HG03520 (cell line): ENCODE measurements around the gene CBLC.
A peak's percentile ranks its signal among the peaks of the same experiment; 100 is the strongest.

Source experiments
- ATAC-seq: cut with Tn5 transposase; IDR thresholded peaks from one replicate; pipeline ENCODE4 v1.9.1; 2021; ENCODE audit warnings: mild to moderate bottlenecking, moderate library complexity; ENCODE audit not compliant: unreplicated experiment

CBLC gene

DNA sequence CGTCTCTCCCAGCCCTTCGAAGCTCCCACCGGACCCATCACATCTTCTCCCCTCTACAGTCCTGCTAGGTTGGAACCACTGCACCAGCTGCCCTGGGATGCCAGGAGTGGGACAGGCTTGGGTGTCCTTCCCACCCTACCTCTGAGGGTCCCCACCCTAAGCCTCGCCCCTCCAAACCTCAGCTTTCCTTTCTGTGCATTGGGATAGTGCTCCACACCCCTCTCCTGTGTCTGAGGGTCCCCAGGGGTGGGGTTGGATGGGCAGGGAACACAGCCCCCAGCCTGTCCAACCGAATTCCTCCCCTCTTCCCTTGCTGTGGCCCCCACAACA lies 31.1 kb upstream of the CBLC start:
- ATAC-seq: no peak

DNA sequence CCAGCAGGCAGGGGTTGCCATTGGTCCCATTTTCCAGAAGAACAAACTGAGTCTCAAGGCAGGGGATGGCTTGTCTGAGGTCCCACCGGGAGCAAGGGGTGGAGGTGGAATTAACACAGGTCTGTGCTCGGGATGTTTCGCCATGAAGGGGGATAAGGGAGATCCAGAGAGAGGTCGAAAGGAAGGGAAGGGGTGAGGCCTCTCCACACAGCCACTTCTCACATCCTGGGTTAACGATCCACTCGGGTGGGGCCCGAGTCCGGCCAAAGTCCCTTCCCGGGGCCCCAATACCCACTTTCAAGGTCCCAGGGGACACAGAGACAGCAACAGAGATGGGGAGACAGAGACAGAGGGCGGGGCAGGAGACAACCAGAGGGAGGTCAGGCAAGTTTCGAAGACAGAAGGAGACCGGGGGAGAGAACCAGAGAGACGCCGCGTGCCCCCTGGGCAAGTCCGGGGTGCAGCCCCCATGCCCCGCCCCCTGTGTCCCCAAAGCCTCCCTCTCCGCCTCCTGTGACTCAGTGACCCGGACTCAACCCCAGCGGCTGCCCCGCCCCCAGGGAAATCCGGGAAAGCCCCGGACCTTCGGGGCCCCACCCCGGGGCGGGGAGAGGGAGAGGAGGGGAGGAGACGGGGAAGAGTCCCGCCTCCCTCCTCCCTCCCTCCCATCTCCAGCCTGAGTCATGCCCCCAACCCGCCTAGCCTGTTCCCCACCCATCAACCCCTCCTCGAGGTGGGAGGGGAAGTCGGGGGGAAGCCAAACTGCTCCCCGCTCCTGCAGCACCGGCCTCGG lies 30.5 kb upstream of the CBLC start:
- ATAC-seq: no peak

DNA sequence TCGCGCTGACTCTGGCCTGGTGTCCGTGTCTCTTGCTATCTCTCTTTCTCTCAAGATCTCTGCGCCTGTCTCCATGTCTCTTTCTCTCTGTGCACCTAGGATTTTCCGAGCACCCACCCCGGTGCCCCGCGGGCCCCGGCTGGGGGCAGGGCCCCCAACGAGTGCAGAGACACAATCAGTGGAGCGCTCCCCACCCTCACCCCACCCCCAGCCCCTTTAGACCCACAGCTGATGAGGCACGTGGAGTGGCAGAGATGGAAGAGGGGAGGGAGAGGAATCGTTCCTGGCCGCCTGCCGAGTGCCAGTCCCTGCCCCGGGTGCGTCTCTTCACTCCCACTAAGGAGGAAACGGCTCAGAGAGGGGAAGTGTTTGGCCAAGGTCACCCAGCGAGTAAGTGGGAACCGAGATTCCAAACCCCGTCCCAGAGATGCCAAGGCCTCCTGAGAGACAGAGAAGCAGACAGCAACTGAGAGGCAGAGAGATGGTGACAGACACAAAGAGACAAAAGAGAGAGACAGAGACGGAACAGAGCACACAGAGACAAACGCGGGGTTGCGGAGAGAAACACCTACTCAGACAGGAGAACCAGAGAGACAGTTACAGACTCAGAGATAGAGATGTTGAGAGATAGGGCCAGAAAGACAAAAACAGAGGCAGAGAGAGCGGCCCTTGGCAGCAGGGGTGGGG lies 29.8 kb upstream of the CBLC start:
- ATAC-seq: peak; percentile 12

DNA sequence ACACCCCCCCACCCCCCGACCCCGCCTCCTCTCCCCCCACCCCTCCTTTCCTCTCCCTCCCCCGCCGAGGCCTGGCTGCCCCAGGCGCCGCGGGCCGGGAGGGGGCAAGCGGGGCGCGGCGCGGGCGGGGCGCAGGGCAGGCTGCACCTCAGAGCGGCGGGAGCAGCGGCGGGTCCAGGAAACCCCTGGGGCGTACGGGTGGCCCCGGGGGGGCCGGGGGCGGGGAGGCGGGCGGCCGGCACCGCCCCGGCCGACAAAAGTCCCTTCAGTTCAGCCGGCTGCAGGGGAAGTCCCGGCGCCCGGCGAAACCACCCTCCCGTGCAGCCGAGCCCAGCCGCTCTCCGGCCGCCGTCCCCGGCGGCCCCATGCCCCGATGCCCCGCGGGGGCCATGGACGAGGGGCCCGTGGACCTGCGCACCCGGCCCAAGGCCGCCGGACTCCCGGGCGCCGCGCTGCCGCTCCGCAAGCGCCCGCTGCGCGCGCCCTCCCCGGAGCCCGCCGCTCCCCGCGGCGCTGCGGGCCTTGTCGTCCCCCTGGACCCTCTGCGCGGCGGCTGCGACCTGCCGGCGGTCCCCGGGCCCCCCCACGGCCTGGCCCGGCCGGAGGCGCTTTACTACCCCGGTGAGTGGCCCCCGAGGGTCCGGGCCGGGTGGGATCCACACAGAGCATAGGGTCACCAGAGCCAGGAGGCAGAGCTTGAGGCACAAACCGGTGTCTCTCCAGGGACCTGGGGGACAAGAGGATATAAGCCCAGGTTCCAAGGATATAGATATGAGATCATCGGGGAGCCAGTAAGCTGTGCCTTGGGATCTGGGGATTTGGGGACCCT lies 29.1 kb upstream of the CBLC start, which contains the start of gene BCL3:
TSS of gene BCL3 (plus strand) at position 283 of the 829 bp plus-strand sequence. CDS start at position 366, 83 bp downstream.
- ATAC-seq: peak; percentile 29

- ATAC-seq: no peak
Measured at GRCh38 chr19:44749292-44749691, 28.4 kb upstream of the CBLC start.

GRCh38 chr19:44749994-44750393 lies 27.7 kb upstream of the CBLC start:
- ATAC-seq: no peak

GRCh38 chr19:44752123-44752815 lies 25.4 kb upstream of the CBLC start:
- no peak for ATAC-seq

- ATAC-seq: peak; percentile 66
Measured at GRCh38 chr19:44752816-44753625, 24.7 kb upstream of the CBLC start.

- no peak for ATAC-seq
Measured at GRCh38 chr19:44753626-44753931, 24.1 kb upstream of the CBLC start.

GRCh38 chr19:44753932-44754749 lies 23.5 kb upstream of the CBLC start:
- no peak for ATAC-seq

GRCh38 chr19:44754750-44755080 lies 23.0 kb upstream of the CBLC start:
- ATAC-seq: no peak

DNA sequence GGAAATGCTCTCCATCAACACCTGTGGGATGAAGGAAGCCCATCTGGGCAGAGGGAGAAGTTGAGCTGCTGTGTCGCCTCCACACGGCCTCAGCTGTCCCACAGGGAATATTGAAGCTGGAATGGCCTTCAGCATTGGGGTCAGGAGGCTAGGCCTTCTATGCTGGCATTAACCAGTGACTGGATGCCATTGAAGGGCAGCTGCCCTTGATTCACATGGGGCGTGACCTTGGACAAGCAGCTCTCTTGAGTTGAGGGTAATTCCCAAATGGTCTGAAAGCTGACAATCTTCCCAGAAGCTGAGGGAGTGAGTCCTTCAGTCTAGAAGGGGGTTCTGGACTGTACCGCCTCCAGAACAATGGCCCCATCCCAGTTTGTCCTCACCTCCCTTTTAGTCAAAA lies 22.5 kb upstream of the CBLC start:
- no peak for ATAC-seq

GRCh38 chr19:44756089-44756562 lies 21.6 kb upstream of the CBLC start:
- ATAC-seq: no peak

DNA sequence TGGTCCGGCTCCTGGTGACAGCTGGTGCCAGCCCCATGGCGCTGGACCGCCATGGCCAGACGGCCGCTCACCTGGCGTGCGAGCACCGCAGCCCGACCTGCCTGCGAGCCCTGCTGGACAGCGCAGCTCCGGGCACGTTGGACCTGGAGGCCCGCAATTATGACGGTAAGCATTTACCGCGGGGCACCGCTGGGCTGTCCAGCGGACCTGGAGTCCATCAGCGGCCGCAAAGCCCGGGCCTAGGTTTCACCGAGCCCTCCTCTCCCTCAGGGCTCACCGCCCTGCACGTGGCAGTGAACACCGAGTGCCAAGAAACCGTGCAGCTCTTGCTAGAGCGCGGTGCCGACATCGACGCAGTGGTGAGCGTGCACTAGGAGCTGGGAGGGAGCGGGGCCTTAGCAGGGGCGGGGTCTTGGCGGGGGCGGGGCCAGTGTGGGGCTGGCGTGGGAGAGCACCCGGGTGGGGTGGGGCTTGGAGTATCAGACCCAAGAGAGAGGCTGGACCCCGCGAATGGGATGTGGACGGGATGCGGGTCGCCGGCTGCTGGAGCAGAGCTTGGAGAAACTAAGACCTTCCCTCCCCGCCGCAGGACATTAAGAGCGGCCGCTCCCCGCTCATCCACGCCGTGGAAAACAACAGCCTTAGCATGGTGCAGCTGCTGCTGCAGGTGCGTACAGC lies 20.5 kb upstream of the CBLC start:
- no peak for ATAC-seq

DNA sequence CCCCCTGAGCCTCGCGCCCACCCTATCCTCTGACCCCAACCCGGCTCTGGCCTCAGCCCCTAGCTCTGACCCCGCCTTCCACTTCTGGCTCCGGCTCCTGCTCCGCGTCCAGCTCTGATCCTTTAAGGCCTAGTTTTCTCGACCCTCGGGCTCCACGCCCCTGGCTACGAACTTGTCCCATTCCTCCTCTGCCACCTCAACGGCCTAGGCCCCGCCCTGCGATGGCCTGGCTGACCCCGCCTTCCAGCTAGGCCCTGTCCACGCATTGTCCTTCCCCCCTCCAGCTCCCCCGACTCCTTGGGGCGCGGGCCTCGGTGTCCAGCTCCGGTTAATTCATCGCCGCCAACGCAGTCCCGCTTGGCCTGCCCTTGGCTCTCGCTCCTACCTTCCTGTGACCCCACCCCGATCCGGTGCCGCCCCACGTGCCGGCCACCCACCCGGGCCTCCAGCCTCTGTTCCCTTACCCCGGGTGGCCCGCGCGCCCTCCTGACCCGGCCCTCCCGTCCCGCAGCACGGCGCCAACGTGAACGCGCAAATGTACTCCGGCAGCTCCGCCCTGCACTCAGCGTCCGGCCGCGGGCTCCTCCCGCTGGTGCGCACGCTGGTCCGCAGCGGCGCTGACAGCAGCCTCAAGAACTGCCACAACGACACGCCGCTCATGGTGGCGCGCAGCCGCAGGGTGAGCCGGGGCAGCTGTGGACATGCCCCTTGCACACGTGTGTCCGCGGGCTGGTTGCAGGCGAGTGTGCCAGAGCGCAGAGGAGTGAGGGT lies 19.8 kb upstream of the CBLC start:
- no peak for ATAC-seq

DNA sequence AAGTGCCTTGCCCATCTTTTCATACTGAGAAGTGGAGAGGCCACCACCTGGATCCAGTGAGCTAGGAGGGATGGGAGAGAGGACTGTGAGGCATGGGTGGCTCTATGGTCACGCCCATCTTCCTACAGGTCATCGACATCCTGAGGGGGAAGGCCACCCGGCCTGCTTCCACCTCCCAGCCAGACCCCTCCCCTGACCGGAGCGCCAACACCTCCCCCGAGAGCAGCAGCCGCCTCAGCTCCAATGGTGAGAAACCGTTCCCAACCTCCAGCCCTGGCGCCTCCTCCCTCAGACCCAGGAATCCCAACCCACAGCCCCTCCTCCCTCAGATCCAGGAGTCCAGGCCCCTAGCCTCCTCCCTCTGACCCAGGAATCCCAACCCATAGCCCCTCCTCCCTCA lies 19.1 kb upstream of the CBLC start:
- ATAC-seq: no peak

GRCh38 chr19:44759083-44759804 lies 18.4 kb upstream of the CBLC start:
- no peak for ATAC-seq

DNA sequence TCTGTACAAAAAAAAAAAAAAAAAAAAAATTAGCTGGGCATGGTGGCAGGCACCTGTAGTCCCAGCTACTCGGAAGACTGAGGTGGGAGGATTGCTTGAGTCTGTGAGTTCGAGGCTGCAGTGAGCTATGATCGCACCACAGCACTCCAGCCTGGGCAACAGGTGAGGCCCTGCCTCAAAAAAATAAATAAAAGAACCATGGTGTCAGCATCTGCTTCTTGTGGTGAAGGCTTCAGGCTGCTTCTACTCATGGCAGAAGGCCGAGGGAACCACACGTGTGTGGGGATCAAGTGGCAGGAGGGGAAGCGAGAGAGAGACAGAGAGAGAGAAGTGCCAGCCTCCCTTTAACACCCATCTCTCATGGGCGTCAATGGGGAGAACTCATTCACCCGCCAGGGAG lies 15.7 kb upstream of the CBLC start:
- no peak for ATAC-seq
